ENCODE results near the gene DEXI.

The DEXI gene

GRCh38 chr16:10920726-10921427 lies 21.4 kb downstream of the DEXI start:
- WGBS, 2 experiments, result 93% methylated on average over 15 of the region's 15 CpGs
- Histone ChIP-seq H3K27me3 (ENCODE audit: control insufficient read depth, insufficient read depth, low read length, poor library complexity, severe bottlenecking) (no peaks in the 10 kb centered on the region), H3K4me1 (ENCODE audit: control insufficient read depth, insufficient read depth, low read length) (peaks cover 4% of the 10 kb centered on the region), H3K9me3 (ENCODE audit: control insufficient read depth, low read length) (no peaks in the 10 kb centered on the region), H3K27ac (ENCODE audit: insufficient read depth, low read depth, low read length, poor library complexity, severe bottlenecking) (no peak overlapping the region), H3K36me3 (ENCODE audit: control insufficient read depth, insufficient read depth, low read length) (no peaks in the 10 kb centered on the region), H3K4me3 (ENCODE audit: insufficient read depth, low read depth, low read length) (no peak overlapping the region)

GRCh38 chr16:10919003-10919351 lies 23.3 kb downstream of the DEXI start:
- Histone ChIP-seq H3K4me3 (ENCODE audit: insufficient read depth, low read depth, low read length) (no peak overlapping the region), H3K27me3 (ENCODE audit: control insufficient read depth, insufficient read depth, low read length, poor library complexity, severe bottlenecking) (no peaks in the 10 kb centered on the region), H3K27ac (ENCODE audit: insufficient read depth, low read depth, low read length, poor library complexity, severe bottlenecking) (no peak overlapping the region), H3K36me3 (ENCODE audit: control insufficient read depth, insufficient read depth, low read length) (no peaks in the 10 kb centered on the region), H3K4me1 (ENCODE audit: control insufficient read depth, insufficient read depth, low read length) (peaks cover 4% of the 10 kb centered on the region), H3K9me3 (ENCODE audit: control insufficient read depth, low read length) (no peaks in the 10 kb centered on the region)
- 57 to 61% methylated on average over 7 of the region's 7 CpGs for WGBS, 2 experiments

GRCh38 chr16:10918294-10919002 lies 23.8 kb downstream of the DEXI start:
- no peaks in the 10 kb centered on the region for H3K27me3 ChIP-seq (ENCODE audit: control insufficient read depth, insufficient read depth, low read length, poor library complexity, severe bottlenecking)
- H3K4me1 ChIP-seq (ENCODE audit: control insufficient read depth, insufficient read depth, low read length), result peaks cover 4% of the 10 kb centered on the region
- H3K27ac ChIP-seq (ENCODE audit: insufficient read depth, low read depth, low read length, poor library complexity, severe bottlenecking), result no peak overlapping the region
- H3K4me3 ChIP-seq (ENCODE audit: insufficient read depth, low read depth, low read length), result no peak overlapping the region
- H3K36me3 ChIP-seq (ENCODE audit: control insufficient read depth, insufficient read depth, low read length), result no peaks in the 10 kb centered on the region
- 58% methylated on average over 21 of the region's 21 CpGs for WGBS, 2 experiments
- no peaks in the 10 kb centered on the region for H3K9me3 ChIP-seq (ENCODE audit: control insufficient read depth, low read length)

GRCh38 chr16:10916534-10916933 lies 25.7 kb downstream of the DEXI start:
- Histone ChIP-seq H3K4me3 (ENCODE audit: insufficient read depth, low read depth, low read length) (no peak overlapping the region), H3K27me3 (ENCODE audit: control insufficient read depth, insufficient read depth, low read length, poor library complexity, severe bottlenecking) (no peaks in the 10 kb centered on the region), H3K27ac (ENCODE audit: insufficient read depth, low read depth, low read length, poor library complexity, severe bottlenecking) (no peak overlapping the region), H3K4me1 (ENCODE audit: control insufficient read depth, insufficient read depth, low read length) (peaks cover 4% of the 10 kb centered on the region), H3K36me3 (ENCODE audit: control insufficient read depth, insufficient read depth, low read length) (no peaks in the 10 kb centered on the region), H3K9me3 (ENCODE audit: control insufficient read depth, low read length) (no peaks in the 10 kb centered on the region)
- 59 to 62% methylated on average over 3 of the region's 3 CpGs for WGBS, 2 experiments

- Histone ChIP-seq H3K36me3 (ENCODE audit: control insufficient read depth, insufficient read depth, low read length) (no peaks in the 10 kb centered on the region), H3K4me1 (ENCODE audit: control insufficient read depth, insufficient read depth, low read length) (no peaks in the 10 kb centered on the region), H3K27ac (ENCODE audit: insufficient read depth, low read depth, low read length, poor library complexity, severe bottlenecking) (no peak overlapping the region), H3K27me3 (ENCODE audit: control insufficient read depth, insufficient read depth, low read length, poor library complexity, severe bottlenecking) (no peaks in the 10 kb centered on the region), H3K4me3 (ENCODE audit: insufficient read depth, low read depth, low read length) (no peak overlapping the region), H3K9me3 (ENCODE audit: control insufficient read depth, low read length) (no peaks in the 10 kb centered on the region)
These were observed 31.0 kb downstream of the DEXI start for GRCh38 chr16:10911267-10911666.

- no peaks in the 10 kb centered on the region for H3K4me1 ChIP-seq (ENCODE audit: control insufficient read depth, insufficient read depth, low read length)
- H3K36me3 ChIP-seq (ENCODE audit: control insufficient read depth, insufficient read depth, low read length), result no peaks in the 10 kb centered on the region
- H3K27me3 ChIP-seq (ENCODE audit: control insufficient read depth, insufficient read depth, low read length, poor library complexity, severe bottlenecking), result no peaks in the 10 kb centered on the region
- no peaks in the 10 kb centered on the region for H3K9me3 ChIP-seq (ENCODE audit: control insufficient read depth, low read length)
- no peak overlapping the region for H3K27ac ChIP-seq (ENCODE audit: insufficient read depth, low read depth, low read length, poor library complexity, severe bottlenecking)
- H3K4me3 ChIP-seq (ENCODE audit: insufficient read depth, low read depth, low read length), result no peak overlapping the region
- WGBS, 2 experiments, result 91 to 92% methylated on average over 21 of the region's 21 CpGs
These were observed 34.6 kb downstream of the DEXI start for GRCh38 chr16:10907757-10908045.

GRCh38 chr16:10906914-10907756 lies 35.1 kb downstream of the DEXI start:
- H3K27ac ChIP-seq (ENCODE audit: insufficient read depth, low read depth, low read length, poor library complexity, severe bottlenecking), result no peak overlapping the region
- no peaks in the 10 kb centered on the region for H3K36me3 ChIP-seq (ENCODE audit: control insufficient read depth, insufficient read depth, low read length)
- no peaks in the 10 kb centered on the region for H3K9me3 ChIP-seq (ENCODE audit: control insufficient read depth, low read length)
- 92 to 95% methylated on average over 46 of the region's 46 CpGs for WGBS, 2 experiments
- no peaks in the 10 kb centered on the region for H3K4me1 ChIP-seq (ENCODE audit: control insufficient read depth, insufficient read depth, low read length)
- H3K4me3 ChIP-seq (ENCODE audit: insufficient read depth, low read depth, low read length), result no peak overlapping the region
- no peaks in the 10 kb centered on the region for H3K27me3 ChIP-seq (ENCODE audit: control insufficient read depth, insufficient read depth, low read length, poor library complexity, severe bottlenecking)

- Histone ChIP-seq H3K4me3 (ENCODE audit: insufficient read depth, low read depth, low read length) (no peak overlapping the region), H3K36me3 (ENCODE audit: control insufficient read depth, insufficient read depth, low read length) (no peaks in the 10 kb centered on the region), H3K4me1 (ENCODE audit: control insufficient read depth, insufficient read depth, low read length) (no peaks in the 10 kb centered on the region), H3K27ac (ENCODE audit: insufficient read depth, low read depth, low read length, poor library complexity, severe bottlenecking) (no peak overlapping the region), H3K27me3 (ENCODE audit: control insufficient read depth, insufficient read depth, low read length, poor library complexity, severe bottlenecking) (no peaks in the 10 kb centered on the region), H3K9me3 (ENCODE audit: control insufficient read depth, low read length) (no peaks in the 10 kb centered on the region)
- WGBS, 2 experiments, result 93 to 95% methylated on average over 19 of the region's 19 CpGs
These were observed 35.8 kb downstream of the DEXI start for GRCh38 chr16:10906482-10906881.

- 97 to 98% methylated on average over 1 of the region's 1 CpG for WGBS, 2 experiments
- H3K4me3 ChIP-seq (ENCODE audit: insufficient read depth, low read depth, low read length), result no peak overlapping the region
- no peak overlapping the region for H3K27ac ChIP-seq (ENCODE audit: insufficient read depth, low read depth, low read length, poor library complexity, severe bottlenecking)
- H3K36me3 ChIP-seq (ENCODE audit: control insufficient read depth, insufficient read depth, low read length), result no peaks in the 10 kb centered on the region
- no peaks in the 10 kb centered on the region for H3K27me3 ChIP-seq (ENCODE audit: control insufficient read depth, insufficient read depth, low read length, poor library complexity, severe bottlenecking)
- H3K4me1 ChIP-seq (ENCODE audit: control insufficient read depth, insufficient read depth, low read length), result no peaks in the 10 kb centered on the region
- no peaks in the 10 kb centered on the region for H3K9me3 ChIP-seq (ENCODE audit: control insufficient read depth, low read length)
These were observed 39.3 kb downstream of the DEXI start for GRCh38 chr16:10902999-10903398.

GRCh38 chr16:10897134-10897533 lies 45.1 kb downstream of the DEXI start:
- Histone ChIP-seq H3K27me3 (ENCODE audit: control insufficient read depth, insufficient read depth, low read length, poor library complexity, severe bottlenecking) (no peaks in the 10 kb centered on the region), H3K4me3 (ENCODE audit: insufficient read depth, low read depth, low read length) (no peak overlapping the region), H3K9me3 (ENCODE audit: control insufficient read depth, low read length) (no peaks in the 10 kb centered on the region), H3K36me3 (ENCODE audit: control insufficient read depth, insufficient read depth, low read length) (no peaks in the 10 kb centered on the region), H3K4me1 (ENCODE audit: control insufficient read depth, insufficient read depth, low read length) (no peaks in the 10 kb centered on the region), H3K27ac (ENCODE audit: insufficient read depth, low read depth, low read length, poor library complexity, severe bottlenecking) (no peak overlapping the region)
- WGBS, 2 experiments, result 84 to 87% methylated on average over 5 of the region's 5 CpGs
